Transverse colon (tissue), 4 donors: ENCODE measurements around the gene COL19A1. TPM values are rescaled to one million over a fixed set of nuclear protein-coding genes. Genes with fewer than 3 reads are reported as not detected.
"Not testable (repeated sequence)": the region's sequence is repeated elsewhere in the genome, so short reads cannot be mapped to it uniquely, and the experiment has no call there.

Source experiments
- DNase-seq: peaks from one replicate; pipeline ENCODE4 v3.0.0-alpha.2; 2019
- H3K27ac ChIP-seq, 4 donors: fragments of 200-600 bp; sonication (generic); 2 replicates each; pipeline ENCODE4 v1.5.1; 2016 to 2018; ENCODE audit warnings: inconsistent platforms in 4 of 4
- H3K27me3 ChIP-seq: fragments of 200-600 bp; sonication (generic); 2 replicates; pipeline ENCODE4 v1.5.1; 2017; ENCODE audit warnings: inconsistent platforms
- H3K36me3 ChIP-seq, 4 donors: fragments of 200-600 bp; sonication (generic); 2 replicates each; pipeline ENCODE4 v1.5.1; 2017 to 2019; ENCODE audit warnings: inconsistent platforms in 4 of 4
- H3K4me1 ChIP-seq, 4 donors: fragments of 200-600 bp; sonication (generic); 2 replicates each; pipeline ENCODE4 v1.5.1; 2017 to 2020; ENCODE audit warnings: inconsistent platforms in 4 of 4
- H3K4me3 ChIP-seq, 4 donors: fragments of 200-600 bp; sonication (generic); 1 replicate in 1 of 4; 2 replicates in 3 of 4; pipeline versions ENCODE4 v1.5.1 to v1.6.1; 2017 to 2019; ENCODE audit warnings: inconsistent platforms in 4 of 4
- H3K9me3 ChIP-seq, 2 donors: fragments of 200-600 bp; sonication (generic); 2 replicates each; pipeline ENCODE4 v1.5.1; 2017 to 2019; ENCODE audit warnings: inconsistent platforms in 2 of 2
- EP300 ChIP-seq: sonication (generic); formaldehyde crosslinking; IDR thresholded peaks from one replicate; pipeline ENCODE4 v1.6.1; 2017; ENCODE audit warnings: antibody characterized with exemption, low read depth
- POLR2A ChIP-seq: fragments of 450-650 bp; IDR thresholded peaks from one replicate; pipeline ENCODE4 v1.6.1; 2016; ENCODE audit warnings: antibody characterized with exemption, mild to moderate bottlenecking, moderate library complexity
- POLR2AphosphoS5 ChIP-seq, 3 donors: sonication (generic); formaldehyde crosslinking; IDR thresholded peaks; one replicate each; pipeline ENCODE4 v1.6.1; 2016; ENCODE audit warnings: antibody characterized with exemption in 3 of 3
- WGBS, 2 donors: methylation state at CpG; one replicate each; pipeline ENCODE4 v1.1.5; 2018; ENCODE audit warnings: low coverage in 1 of 2; 5-methylcytosine and 5-hydroxymethylcytosine counted together
- in situ Hi-C, 4 donors: fragments of 200-750 bp; cut with MboI; loops; one replicate each; pipeline versions ENCODE4 v1.15.0 to v1.15.1; 2017; ENCODE audit warnings: low sequenced_read_pairs in 3 of 4, low pct_ligation_motif_present in 1 of 4, low pct_unique_long_range_greater_than_20kb in 1 of 4
- intact Hi-C: fragments of 100-400 bp; cut with DNase I; formaldehyde crosslinking; loops from one replicate; pipeline ENCODE4 v1.15.1; 2023; ENCODE audit warnings: low total_unique reads
- total RNA-seq, 4 donors: library from RNA; depleted of rRNA; stranded (reverse); fragments of >200 nt; gene quantifications; one replicate each; pipeline ENCODE4 v1.1.0, GENCODE V29; 2016
- TF ChIP-seq, protein P1 (sequence below), 5 experiments: fragments of 200-600 bp in 3 of 5; fragments of 450-650 bp in 2 of 5; sonication (generic) in 3 of 5; IDR thresholded peaks; 1 replicate in 2 of 5; 2 replicates in 3 of 5; pipeline ENCODE4 v1.5.1; 2016 to 2017; ENCODE audit warnings: antibody characterized with exemption in 5 of 5, inconsistent platforms in 3 of 5, mild to moderate bottlenecking in 2 of 5, moderate library complexity in 1 of 5

COL19A1 gene
- total RNA-seq, 4 donors from 2014 or later = 0.27 to 3.3 (median 0.37) TPM; not detected in 1

DNA sequence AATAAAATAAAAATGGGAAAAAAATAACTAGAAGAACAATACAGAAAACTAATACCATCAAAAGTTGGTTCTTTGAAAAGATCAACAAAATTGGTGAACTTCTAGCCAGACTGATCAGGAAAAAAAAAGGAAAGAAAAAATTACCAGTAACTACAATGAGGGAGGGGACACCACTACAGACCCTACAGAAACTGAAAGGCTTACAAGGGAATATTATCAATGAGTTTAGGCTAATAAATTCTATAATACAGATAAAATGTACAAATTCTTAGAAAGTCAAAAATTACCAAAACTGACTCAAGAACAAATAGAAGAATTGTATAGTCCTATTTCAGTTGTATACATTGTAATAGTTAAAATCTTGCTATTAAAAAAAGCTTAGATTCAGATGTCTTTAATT is 141.8 kb downstream of the COL19A1 start:
- intact Hi-C loops = no loop called here
- Histone ChIP-seq H3K9me3 (no peaks in the 10 kb centered on the region), H3K27ac (no peak overlapping the region), H3K27me3 (no peaks in the 10 kb centered on the region), H3K36me3 (no peaks in the 10 kb centered on the region), H3K4me1 (no peaks in the 10 kb centered on the region), H3K4me3 (no peak overlapping the region)
- in situ Hi-C loops = no loop called here
- no peak for DNase-seq
- TF ChIP-seq, protein P1, sequence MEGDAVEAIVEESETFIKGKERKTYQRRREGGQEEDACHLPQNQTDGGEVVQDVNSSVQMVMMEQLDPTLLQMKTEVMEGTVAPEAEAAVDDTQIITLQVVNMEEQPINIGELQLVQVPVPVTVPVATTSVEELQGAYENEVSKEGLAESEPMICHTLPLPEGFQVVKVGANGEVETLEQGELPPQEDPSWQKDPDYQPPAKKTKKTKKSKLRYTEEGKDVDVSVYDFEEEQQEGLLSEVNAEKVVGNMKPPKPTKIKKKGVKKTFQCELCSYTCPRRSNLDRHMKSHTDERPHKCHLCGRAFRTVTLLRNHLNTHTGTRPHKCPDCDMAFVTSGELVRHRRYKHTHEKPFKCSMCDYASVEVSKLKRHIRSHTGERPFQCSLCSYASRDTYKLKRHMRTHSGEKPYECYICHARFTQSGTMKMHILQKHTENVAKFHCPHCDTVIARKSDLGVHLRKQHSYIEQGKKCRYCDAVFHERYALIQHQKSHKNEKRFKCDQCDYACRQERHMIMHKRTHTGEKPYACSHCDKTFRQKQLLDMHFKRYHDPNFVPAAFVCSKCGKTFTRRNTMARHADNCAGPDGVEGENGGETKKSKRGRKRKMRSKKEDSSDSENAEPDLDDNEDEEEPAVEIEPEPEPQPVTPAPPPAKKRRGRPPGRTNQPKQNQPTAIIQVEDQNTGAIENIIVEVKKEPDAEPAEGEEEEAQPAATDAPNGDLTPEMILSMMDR (IDR thresholded peaks at IDR 0.05) = no peak
- TF ChIP-seq POLR2AphosphoS5 (IDR thresholded peaks at IDR 0.05) (no peak), POLR2A (no peak), EP300 (no peak)

DNA sequence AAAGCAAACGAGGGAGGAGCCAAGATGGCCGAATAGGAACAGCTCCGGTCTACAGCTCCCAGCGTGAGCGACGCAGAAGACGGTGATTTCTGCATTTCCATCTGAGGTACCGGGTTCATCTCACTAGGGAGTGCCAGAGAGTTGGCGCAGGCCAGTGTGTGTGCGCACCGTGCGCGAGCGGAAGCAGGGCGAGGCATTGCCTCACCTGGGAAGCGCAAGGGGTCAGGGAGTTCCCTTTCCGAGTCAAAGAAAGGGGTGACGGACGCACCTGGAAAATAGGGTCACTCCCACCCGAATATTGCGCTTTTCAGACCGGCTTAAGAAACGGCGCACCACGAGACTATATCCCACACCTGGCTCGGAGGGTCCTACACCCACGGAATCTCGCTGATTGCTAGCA is 144.0 kb downstream of the COL19A1 start:
- in situ Hi-C loops, H3K27ac ChIP-seq, H3K36me3 ChIP-seq, H3K4me1 ChIP-seq, DNase-seq, H3K9me3 ChIP-seq, H3K4me3 ChIP-seq, intact Hi-C loops, H3K27me3 ChIP-seq: not testable (repeated sequence)
- 85 to 90% methylated on average over 4 to 24 of the region's 28 CpGs for WGBS, 2 donors

DNA sequence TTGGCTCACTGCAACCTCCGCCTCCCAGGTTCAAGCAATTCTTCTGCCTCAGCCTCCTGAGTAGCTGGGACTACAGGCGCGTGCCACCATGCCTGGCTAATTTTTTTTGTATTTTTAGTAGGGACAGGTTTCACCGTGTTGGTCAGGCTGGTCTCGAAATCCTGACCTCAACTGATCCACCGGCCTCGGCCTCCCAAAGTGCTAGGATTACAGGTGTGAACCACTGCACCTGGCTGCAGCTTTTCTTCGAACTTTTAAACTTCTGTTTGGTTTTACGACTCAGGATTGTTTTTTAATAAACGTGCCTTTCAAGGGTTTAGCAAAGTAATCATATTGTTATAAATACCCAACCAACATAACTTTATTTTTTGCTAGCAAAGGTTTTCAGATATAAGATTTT is 156.8 kb downstream of the COL19A1 start:
- in situ Hi-C loops, H3K4me1 ChIP-seq, intact Hi-C loops, H3K4me3 ChIP-seq, H3K9me3 ChIP-seq, H3K27me3 ChIP-seq, H3K36me3 ChIP-seq, DNase-seq, H3K27ac ChIP-seq: not testable (repeated sequence)
- WGBS, 2 donors = 87 to 100% methylated on average over 1 to 10 of the region's 10 CpGs

DNA sequence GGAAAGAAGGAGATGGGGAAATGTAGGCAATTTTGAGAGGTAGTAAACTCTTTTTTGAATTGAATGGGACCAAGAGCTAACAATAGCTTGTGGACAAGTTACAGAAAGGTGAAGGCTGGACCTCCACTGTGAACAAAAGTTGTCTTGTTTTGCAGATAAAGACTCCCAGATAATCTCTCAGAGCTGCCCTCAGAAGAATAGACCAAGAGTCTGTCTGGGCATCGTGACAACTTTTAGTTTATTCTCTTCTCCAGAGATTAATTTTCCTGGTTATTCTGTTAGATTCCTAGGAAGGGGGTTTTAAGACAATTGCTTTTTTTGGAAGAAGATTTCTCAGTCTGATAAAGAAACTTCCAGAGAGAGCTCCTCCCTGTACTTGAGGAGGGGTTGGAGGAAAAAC is 161.9 kb downstream of the COL19A1 start:
- H3K36me3 ChIP-seq = no peaks in the 10 kb centered on the region
- in situ Hi-C loops = no loop called here
- H3K4me3 ChIP-seq = no peak overlapping the region
- H3K4me1 ChIP-seq = no peaks in the 10 kb centered on the region
- H3K9me3 ChIP-seq = no peaks in the 10 kb centered on the region
- H3K27me3 ChIP-seq = no peaks in the 10 kb centered on the region
- no peak for TF ChIP-seq POLR2AphosphoS5 (IDR thresholded peaks at IDR 0.05)
- no peak for TF ChIP-seq EP300
- TF ChIP-seq POLR2A = no peak
- TF ChIP-seq, protein P1 (IDR thresholded peaks at IDR 0.05) = no peak
- intact Hi-C loops = no loop called here
- DNase-seq = no peak
- whole genome bisulfite sequencing, 2 donors = 23 to 70% methylated on average over 1 of the region's 1 CpG
- H3K27ac ChIP-seq = no peak overlapping the region

DNA sequence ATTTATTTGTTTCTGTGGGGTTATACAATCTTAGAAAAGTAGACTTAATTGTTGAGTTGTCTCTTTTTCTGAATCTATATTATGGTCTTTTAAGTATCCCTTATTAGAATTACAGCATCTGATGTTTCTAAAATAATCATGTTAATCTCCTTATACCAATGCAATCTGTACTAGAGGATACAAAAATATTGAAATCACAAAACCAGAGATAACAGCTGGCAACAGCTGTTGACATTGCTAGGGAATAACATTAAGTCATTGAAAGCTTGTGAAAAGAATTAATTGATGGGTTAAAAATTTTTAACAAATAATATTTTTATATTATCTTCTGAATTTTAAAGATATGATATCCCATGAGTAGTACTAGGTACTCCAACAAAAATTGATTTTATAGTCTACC is 162.6 kb downstream of the COL19A1 start:
- Histone ChIP-seq H3K4me1 (no peaks in the 10 kb centered on the region), H3K27me3 (no peaks in the 10 kb centered on the region), H3K9me3 (no peaks in the 10 kb centered on the region), H3K27ac (no peak overlapping the region), H3K4me3 (no peak overlapping the region), H3K36me3 (no peaks in the 10 kb centered on the region)
- intact Hi-C loops = no loop called here
- no peak for TF ChIP-seq POLR2AphosphoS5 (IDR thresholded peaks at IDR 0.05)
- TF ChIP-seq POLR2A = no peak
- TF ChIP-seq, protein P1 (IDR thresholded peaks at IDR 0.05) = no peak
- TF ChIP-seq EP300 = no peak
- in situ Hi-C loops = no loop called here
- DNase-seq = no peak
